ENCODE measurements around the gene KIAA0232. TPM values are rescaled to one million over a fixed set of nuclear protein-coding genes. Genes with fewer than 3 reads are reported as not detected.

KIAA0232 gene
- total and polyA plus RNA-seq, 2 experiments from 2014 or later, result 11.3 to 34.3 TPM

DNA sequence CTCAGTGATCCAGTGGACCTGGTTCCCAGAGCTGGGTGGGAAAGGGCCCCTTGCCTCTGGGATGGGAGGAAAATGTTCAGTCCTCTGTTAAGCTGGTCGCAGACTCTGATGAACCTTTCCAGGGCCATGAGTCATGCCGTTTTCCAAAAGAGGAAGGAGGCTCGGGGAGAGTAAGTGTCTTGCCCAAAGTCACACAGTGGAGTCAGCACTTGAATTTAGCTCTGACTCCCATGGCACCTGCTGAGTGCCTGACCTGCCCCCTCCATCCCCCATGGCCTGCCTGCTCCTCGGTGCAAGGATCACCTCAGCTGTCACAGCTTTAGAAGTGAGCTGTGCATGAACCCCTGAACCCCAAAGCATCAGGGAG is 14.0 kb upstream of the KIAA0232 start:
- TF ChIP-seq EZH2 (IDR thresholded peaks at IDR 0.05; ENCODE audit: borderline replicate concordance) (no peak), CTCF (IDR thresholded peaks at IDR 0.05; ENCODE audit: poor library complexity) (no peak), EZH2phosphoT487 (IDR thresholded peaks at IDR 0.05; ENCODE audit: low read depth, severe bottlenecking, unreplicated experiment) (no peak)
- H3K36me3 ChIP-seq (replicated peaks; ENCODE audit: insufficient read depth, low read depth), result no peaks in the 10 kb centered on the region
- no peaks in the 10 kb centered on the region for H3K9me3 ChIP-seq (ENCODE audit: low read depth)
- H3K4me2 ChIP-seq, result no peak overlapping the region
- WGBS (ENCODE audit: low lambda C conversion rate, missing lambda C conversion rate), result 55% methylated on average over 4 of the region's 4 CpGs
- no peak overlapping the region for H3K4me3 ChIP-seq
- peaks cover 22% of the 10 kb centered on the region for H3K4me1 ChIP-seq (ENCODE audit: insufficient read depth)
- peak overlapping the region; percentile 63 for H3K27ac ChIP-seq
- no peaks in the 10 kb centered on the region for H3K9me2 ChIP-seq (replicated peaks; ENCODE audit: insufficient read depth)
- H3K79me2 ChIP-seq, result no peaks in the 10 kb centered on the region
- H2AFZ ChIP-seq, result no peak overlapping the region
- no peaks in the 10 kb centered on the region for H3K27me3 ChIP-seq
- no peaks in the 10 kb centered on the region for H4K20me1 ChIP-seq (ENCODE audit: insufficient read depth, poor library complexity, severe bottlenecking)
- no peak for DNase-seq (ENCODE audit: low spot score)

DNA sequence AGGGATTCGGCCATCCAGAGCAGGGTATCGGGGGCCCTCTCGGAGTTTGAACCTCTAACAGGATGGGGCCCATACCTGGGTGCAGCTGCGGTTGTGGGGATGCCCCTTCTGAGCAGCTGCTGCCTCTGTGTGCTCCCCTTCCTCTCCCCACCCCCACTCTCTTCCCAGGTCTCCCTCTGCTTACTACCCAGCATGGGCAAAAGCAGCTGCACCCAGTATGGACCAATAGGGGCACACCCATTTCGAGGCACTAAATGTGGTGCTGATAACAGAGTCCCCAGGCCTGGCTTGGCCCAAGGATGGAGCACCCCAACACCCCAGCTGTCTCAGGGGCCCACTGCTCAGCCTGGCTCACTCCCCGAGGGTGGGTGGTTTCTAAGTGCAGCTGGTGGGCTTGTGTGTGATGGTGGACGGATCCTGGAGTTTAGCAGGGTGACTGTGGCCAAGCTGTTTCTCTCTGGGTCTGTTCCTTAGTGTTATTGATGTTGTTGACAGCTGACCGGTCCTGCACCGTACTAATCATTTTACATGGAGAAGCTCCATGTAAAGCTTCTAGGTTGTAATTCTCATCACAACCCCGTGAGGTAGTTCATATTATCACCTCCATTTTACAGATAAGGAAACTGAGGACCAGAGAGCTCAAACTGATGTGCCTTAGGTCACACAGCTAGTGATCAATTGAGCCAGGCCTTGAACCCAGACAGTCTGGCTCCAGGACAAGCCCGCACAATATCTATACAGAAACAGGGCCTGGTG is 13.1 kb upstream of the KIAA0232 start:
- no peak overlapping the region for H3K4me3 ChIP-seq
- no peaks in the 10 kb centered on the region for H3K79me2 ChIP-seq
- H2AFZ ChIP-seq, result no peak overlapping the region
- peaks cover 22% of the 10 kb centered on the region for H3K4me1 ChIP-seq (ENCODE audit: insufficient read depth)
- H3K36me3 ChIP-seq (replicated peaks; ENCODE audit: insufficient read depth, low read depth), result no peaks in the 10 kb centered on the region
- H3K9me2 ChIP-seq (replicated peaks; ENCODE audit: insufficient read depth), result no peaks in the 10 kb centered on the region
- no peaks in the 10 kb centered on the region for H4K20me1 ChIP-seq (ENCODE audit: insufficient read depth, poor library complexity, severe bottlenecking)
- H3K27ac ChIP-seq, result no peak overlapping the region
- WGBS (ENCODE audit: low lambda C conversion rate, missing lambda C conversion rate), result 77% methylated on average over 11 of the region's 11 CpGs
- H3K9me3 ChIP-seq (ENCODE audit: low read depth), result no peaks in the 10 kb centered on the region
- no peaks in the 10 kb centered on the region for H3K27me3 ChIP-seq
- no peak for DNase-seq (ENCODE audit: low spot score)
- TF ChIP-seq CTCF (IDR thresholded peaks at IDR 0.05; ENCODE audit: poor library complexity), result no peak
- H3K4me2 ChIP-seq, result no peak overlapping the region

DNA sequence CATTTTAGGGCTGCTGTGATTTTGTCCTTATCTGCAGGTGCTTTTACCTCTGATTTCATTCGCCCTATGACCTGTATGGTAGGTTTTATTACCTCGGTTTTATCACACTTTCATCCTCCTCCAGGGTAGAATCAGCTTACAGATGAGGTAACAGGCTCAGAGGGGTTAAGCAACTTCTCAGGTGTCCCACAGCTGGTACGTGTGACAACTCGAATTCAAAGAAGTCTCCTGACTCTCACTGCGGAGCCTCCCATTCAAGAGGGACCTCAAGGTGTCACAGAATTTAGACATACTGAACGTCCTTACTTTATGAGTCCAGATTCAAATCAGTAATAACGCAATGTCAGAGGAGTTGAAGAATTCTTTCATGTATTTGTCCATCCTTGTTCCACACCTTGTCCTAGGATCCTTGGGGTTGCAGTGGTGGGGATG is 12.5 kb upstream of the KIAA0232 start:
- TF ChIP-seq EZH2phosphoT487 (IDR thresholded peaks at IDR 0.05; ENCODE audit: low read depth, severe bottlenecking, unreplicated experiment) (no peak), CTCF (IDR thresholded peaks at IDR 0.05; ENCODE audit: poor library complexity) (no peak), EZH2 (IDR thresholded peaks at IDR 0.05; ENCODE audit: borderline replicate concordance) (no peak)
- 61% methylated on average over 7 of the region's 7 CpGs for WGBS (ENCODE audit: low lambda C conversion rate, missing lambda C conversion rate)
- no peak overlapping the region for H2AFZ ChIP-seq
- no peak for DNase-seq (ENCODE audit: low spot score)
- no peaks in the 10 kb centered on the region for H3K9me3 ChIP-seq (ENCODE audit: low read depth)
- H3K36me3 ChIP-seq (replicated peaks; ENCODE audit: insufficient read depth, low read depth), result no peaks in the 10 kb centered on the region
- H3K4me1 ChIP-seq (ENCODE audit: insufficient read depth), result peaks cover 22% of the 10 kb centered on the region
- H3K4me3 ChIP-seq, result no peak overlapping the region
- no peak overlapping the region for H3K4me2 ChIP-seq
- H3K27ac ChIP-seq, result no peak overlapping the region
- no peaks in the 10 kb centered on the region for H3K9me2 ChIP-seq (replicated peaks; ENCODE audit: insufficient read depth)
- no peaks in the 10 kb centered on the region for H3K79me2 ChIP-seq
- no peaks in the 10 kb centered on the region for H3K27me3 ChIP-seq
- no peaks in the 10 kb centered on the region for H4K20me1 ChIP-seq (ENCODE audit: insufficient read depth, poor library complexity, severe bottlenecking)
